Activated naive CD4-positive, alpha-beta T cell treated with Interleukin-2 at 50 U/mL for 16 hours (primary cell): ENCODE measurements around the gene RNF44.

Source experiments
- DNase-seq: peaks from one replicate; pipeline ENCODE4 v3.0.0-alpha.2; 2020

The RNF44 gene

DNA sequence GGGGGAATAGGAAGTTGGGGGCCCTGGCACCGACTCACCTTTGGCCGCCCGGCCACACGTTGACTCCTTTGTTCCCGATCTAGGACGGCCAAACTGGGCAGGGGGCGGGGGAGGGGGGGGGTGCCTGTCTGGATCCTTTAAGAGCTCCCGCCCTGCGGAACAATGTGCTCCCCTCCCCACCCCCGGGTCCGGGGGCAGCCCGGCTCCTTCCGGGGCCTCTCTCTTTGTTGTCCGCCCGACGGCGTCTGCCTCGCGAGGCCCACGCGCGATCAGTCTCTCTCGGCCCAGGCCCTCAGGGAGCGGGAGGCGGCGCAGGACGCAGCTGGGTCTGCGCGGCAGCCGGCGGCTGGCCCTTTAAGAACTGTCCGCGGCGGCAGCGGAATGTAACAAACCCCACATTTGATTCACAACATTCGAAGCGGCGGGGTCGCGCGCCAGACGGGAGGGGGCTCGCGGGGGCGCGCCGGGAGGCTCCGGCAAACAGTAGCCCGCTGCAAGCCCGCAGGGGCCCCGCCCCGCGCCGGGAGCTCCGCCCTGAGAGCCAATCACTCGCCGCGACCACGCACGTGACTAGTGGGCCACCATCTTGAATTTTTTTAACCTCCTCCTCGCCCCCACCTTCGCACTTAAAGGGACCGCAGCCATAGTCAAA is at the start of gene RNF44:
Gene RNF44 (minus strand): TSS at position 501 of the 652 bp plus-strand sequence. CDS start 4,930 bp downstream, outside the sequence.
- peak; percentile 98 for DNase-seq

DNA sequence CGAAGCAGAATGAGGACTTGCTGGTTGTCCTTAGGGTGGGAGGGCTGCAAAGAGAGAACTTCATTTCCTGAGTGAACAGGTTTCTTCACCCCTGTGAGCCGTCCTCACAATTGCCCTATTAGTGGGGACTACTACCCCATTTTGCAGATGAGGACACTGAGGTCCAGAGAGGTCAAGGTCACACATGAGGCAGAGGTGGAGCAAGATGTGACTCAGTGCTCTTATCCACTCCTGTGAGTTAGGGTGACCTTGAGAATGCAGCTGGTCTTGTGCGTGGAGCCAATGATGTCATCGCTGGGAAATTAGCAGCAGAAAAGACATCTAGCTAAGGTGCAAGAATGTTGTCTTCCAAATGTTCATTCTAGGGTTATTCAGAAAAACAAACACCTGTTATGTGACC is 45.9 kb upstream of the RNF44 start:
- DNase-seq: no peak

DNA sequence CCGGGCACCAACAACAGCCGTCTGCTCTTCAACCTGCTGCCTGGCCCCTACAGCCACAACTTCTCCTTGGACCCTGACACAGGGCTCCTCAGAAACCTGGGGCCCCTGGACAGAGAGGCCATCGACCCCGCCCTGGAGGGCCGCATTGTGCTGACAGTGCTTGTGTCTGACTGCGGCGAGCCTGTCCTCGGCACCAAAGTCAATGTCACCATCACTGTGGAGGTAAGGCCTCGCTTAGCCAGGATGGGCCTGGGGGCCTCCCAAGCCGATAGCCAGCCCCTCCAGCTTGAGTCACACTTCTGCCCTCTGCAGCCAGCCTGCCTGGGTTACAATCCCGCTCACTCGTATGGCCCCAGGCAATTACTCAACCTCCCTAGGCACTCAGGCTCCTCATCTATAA is 44.2 kb upstream of the RNF44 start:
- DNase-seq: no peak

DNA sequence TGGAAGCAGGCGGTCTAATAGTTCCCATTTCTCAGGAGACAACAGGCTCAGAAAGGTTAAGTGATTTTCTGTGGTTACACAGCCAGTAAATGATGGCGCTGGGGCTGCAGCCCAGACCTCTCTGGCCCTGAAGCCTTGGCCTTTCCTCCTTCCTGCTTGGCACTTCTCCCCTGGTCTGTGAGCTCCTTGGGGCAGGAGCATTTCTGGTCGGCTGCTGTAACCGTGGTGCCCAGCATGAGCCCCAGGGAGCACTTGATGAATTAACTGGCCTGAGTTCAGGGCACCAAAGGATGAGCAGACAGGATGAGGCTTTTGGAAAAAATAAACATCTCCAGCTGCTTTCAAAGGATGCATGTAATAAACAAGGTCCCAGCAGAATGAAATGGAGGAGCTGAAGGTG is 42.1 kb upstream of the RNF44 start:
- no peak for DNase-seq

DNA sequence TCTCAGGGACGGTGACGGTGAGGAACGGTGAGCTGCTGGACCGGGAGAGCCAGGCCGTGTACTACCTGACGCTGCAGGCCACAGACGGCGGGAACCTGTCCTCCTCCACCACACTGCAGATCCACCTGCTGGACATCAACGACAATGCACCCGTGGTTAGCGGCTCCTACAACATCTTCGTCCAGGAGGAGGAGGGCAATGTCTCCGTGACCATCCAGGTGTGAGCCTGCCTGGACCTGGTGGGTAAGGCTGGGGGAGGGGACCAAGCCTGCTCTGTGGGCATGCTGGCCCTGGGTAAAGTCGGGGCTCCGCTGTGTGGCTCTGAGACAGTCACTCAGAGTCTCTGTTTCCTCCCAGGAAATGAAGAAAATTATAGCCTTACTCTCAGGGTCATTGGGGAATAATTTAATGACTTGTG is 41.2 kb upstream of the RNF44 start:
- DNase-seq: peak; percentile 52

DNA sequence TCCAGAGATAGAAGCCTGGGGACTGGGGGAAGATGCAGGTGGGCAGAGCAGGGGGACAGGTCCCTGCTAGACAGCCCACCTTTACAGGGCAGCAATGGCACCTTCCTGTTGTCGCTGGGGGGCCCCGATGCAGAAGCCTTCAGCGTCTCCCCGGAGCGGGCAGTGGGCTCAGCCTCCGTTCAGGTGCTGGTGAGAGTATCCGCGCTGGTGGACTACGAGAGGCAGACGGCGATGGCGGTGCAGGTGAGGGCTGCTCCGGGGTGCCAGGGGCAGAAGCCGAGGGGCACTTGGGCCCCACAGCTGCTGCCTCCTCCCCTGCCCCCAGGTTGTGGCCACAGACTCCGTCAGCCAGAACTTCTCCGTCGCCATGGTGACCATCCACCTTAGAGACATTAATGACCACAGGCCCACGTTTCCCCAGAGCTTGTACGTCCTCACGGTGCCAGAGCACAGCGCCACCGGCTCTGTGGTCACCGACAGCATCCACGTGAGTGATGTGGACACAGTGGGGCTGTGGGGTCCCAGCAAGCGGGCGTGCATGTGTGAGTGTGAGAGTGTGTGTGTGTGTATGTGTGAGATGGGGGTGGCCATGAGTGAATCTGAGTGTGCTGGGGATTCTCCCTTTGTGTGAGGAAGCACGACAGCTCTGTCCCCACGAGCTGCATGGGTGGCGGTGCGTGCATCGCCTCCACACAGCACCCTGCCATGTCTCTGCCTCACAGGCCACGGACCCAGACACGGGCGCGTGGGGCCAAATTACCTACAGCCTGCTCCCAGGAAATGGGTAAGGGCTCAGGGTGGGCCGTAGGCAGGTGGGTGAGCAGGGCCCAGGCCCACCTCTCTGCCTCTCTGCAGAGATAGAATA is 40.3 kb upstream of the RNF44 start:
- no peak for DNase-seq

DNA sequence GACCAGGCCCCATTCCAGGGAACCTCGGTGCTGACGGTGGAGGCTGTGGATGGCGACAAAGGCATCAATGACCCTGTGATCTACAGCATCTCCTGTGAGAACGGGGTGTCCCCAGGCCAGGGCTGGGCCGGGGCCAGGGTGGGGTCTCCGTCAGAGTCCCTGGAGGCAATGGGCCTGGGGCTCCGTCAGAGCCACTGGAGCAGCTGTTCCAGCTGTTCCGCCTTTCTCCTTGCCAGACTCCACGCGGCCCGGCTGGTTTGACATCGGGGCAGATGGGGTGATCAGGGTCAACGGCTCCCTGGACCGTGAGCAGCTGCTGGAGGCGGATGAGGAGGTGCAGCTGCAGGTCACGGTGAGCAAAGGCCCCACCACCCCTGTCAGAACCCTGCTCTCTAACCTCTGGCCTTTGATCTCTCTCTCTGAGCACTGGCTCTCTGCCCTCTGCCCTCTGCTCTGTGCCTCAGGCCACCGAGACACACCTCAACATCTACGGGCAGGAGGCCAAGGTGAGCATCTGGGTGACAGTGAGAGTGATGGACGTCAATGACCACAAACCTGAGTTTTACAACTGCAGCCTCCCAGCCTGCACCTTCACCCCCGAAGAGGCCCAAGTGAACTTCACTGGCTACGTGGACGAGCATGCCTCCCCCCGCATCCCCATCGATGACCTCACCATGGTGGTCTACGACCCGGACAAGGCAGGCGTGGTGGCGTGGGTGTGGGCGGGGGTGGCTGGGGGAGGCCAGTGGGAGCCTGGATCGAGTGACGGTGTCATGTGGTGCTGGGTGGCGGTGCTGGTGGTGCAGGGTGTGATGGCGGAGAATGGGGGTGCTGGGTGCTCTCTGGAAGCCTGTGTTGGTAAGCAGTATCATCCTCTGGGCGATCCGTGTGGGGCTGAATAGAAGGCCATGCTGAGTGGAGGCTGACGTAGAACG is 38.6 kb upstream of the RNF44 start:
- DNase-seq: no peak

DNA sequence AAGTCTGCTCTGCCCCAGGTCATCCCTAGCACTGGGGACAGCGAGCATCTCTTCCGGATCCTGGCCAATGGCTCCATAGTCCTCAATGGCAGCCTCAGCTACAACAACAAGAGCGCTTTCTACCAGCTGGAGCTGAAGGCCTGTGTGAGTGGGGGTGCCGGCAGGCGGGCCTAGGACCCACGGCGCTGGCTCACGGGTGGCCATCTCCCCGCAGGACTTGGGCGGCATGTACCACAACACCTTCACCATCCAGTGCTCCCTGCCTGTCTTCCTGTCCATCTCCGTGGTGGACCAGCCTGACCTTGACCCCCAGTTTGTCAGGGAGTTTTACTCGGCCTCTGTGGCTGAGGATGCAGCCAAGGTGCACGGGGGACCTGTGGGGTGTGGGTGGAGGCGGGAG is 37.9 kb upstream of the RNF44 start:
- no peak for DNase-seq

DNA sequence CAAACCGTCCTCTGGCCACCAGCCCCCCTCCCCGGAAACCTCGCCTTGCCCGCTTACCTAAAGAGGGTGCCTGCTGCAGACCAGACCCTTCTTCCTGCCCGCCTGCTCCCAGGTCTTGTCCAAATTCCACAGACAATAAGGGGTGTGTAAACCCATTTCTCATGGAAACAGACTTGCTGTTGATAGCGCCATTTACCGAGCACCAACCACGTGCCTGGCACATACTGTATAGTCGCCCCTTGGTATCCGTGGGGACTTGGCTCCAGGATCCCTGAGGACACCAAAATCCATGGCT is 37.0 kb upstream of the RNF44 start:
- DNase-seq: no peak

DNA sequence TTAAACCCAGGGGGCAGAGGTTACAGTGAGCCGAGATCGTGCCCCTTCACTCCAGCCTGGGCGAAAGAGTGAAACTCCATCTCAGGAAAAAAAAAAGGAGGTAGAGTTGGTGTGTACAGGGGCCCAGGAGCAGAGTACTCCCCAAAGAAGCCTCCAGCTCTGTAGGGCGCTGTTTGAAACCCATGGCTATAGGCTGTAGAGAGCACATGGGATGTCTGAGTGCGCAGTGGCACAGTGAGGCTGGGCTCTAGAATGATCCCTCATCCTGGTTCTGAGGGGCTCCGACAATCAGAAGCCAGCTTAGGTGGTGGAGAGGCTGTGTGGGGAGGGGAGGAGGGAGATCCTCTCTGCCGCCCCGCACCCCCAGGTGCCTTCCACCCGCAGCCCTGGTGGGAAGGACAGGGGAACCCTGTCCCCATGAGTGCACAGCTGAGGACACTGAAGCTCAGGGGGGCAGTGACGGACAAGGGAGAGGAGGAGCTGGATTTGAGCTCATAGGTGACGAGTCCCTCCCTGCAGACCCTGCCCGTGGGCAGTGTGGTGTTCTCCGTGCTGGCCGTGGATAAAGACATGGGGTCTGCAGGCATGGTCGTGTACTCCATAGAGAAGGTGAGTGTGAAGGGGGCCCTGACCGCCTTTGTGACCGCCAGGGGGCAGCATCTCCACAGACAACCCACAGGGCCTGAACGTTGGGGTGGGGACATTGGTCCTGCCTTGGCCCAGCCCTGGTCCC is 36.5 kb upstream of the RNF44 start:
- peak; percentile 81 for DNase-seq

DNA sequence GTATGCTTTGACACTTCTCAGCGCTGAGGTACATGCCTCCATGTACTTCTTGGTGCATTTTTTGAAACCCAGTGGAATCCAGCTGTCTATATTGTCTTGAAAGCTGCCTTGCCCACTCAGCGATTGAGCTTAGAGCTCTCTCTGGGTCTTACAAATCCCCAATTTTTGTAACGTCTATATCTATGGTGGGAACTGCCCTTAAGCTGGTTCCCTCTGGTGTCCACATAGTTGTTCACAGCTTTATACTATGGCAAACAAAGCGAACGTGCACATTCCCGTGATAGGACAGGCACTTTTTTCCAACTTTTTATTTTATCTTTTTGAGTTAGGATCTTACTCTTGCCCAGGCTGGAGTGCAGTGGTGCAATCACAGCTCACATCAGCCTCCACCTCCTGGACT is 32.8 kb upstream of the RNF44 start:
- DNase-seq: no peak

DNA sequence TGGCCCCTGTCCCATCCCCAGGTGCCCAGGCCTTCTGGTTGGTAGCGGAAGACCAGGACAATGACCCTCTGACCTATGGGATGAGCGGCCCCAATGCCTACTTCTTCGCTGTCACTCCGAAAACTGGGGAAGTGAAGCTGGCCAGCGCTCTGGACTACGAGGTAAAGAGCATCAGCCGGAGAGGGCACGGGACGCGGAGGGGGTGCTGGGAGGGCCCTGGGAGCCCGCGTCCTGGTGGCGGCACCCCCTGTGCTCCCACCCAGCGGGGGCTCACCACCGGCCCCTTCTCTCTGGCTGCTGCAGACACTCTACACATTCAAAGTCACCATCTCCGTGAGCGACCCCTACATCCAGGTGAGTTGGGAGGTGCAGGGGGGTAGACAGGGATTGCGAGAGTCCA is 31.5 kb upstream of the RNF44 start:
- DNase-seq: no peak

DNA sequence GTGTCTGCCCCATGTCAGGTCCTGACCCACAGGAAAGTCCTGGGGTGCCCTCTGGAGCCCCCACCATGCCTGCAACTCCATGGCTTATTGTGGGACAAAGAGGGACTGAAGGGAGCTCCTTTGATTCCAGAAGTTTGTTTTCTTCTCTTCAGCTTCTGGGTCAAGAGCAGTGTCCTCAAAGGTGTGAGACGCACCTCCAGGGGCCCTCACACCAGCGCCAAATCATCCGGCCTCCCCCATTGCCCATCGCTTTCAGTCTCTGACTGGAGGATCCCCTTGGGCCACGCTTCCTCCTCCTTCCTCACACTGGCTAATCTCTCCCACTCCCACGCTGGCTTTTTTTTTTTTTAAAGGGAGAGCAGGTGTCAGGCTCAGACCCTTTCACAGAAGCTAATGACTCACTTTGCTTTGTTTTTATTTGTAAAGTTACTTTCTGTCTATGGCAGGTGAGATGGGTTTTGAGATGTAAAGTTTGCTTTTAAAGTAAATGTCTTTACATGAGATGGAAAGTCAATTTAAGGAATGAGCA is 28.6 kb upstream of the RNF44 start:
- DNase-seq: no peak

DNA sequence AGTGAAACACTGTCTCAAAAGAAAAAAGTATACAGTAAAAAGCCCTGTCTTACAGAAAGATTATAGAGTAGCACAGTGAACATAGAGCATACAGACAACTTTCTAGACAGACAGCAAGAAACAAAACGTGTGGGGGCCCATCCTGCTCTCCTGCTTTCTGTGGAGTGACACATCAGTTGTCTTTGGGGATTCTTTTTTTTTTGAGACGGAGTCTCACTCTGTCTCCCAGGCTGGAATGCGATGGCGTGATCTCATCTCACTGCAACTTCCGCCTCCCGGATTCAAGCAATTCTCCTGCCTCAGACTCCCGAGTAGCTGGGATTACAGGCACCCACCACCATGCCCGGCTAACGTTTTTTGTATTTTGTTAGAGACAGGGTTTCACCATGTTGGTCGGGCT is 26.8 kb upstream of the RNF44 start:
- DNase-seq: no peak

DNA sequence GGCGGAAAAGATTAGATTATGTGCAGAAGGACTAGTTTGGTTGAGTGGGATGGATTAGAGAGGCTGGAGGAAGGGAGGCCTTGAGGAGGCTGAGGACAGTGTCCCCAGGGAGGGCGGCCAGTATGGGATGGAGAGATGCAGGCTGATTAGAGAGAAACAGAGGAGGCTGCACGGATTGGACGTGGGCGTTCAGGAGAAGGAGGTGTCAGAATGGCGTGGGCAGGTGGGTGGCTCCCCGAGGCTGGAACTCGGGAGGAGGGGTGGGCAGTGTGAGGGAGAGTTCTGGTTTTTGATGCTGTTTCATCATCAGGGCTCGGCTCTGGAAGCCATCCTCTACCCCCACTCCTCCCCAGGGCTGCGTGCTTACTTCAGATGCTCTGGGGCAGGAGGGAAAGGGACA is 25.0 kb upstream of the RNF44 start:
- no peak for DNase-seq

DNA sequence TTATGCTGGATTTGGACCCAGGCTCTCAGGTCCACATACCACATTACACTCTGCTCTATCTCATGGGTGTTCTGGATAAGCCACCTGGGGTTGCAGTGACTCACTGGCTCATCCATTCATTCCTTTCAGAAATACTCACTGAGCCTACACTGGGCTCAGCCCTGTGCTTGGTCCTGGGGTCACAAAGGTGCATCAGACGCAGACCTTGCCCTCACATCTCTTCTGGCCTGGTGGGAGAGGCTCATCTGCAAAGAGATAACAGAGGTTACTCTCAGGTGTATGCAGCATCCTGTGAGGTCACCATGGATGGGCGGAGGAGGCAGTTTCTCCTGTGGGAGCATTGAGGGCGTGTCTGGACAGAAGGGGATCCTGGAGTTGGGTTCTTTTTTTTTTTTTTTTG is 24.1 kb upstream of the RNF44 start:
- no peak for DNase-seq

DNA sequence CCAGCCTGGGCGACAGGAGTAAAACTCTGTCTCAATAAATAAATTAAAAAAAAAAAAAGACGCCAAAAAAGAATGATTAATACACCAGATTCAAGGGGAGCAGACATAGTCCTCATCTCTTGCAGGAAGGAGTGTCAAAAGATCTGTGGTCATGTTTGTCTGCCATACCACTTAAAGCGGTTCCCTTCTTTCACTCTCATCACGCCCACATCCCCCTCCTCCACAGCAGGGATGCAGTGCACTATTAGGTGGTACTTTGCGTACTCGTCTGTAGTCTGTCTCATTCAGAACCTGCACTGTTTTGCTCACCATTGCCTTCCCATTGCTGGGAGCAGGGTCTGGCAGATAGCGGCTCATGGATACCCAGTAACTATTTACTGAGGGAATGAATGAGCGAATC is 23.2 kb upstream of the RNF44 start:
- peak; percentile 54 for DNase-seq

DNA sequence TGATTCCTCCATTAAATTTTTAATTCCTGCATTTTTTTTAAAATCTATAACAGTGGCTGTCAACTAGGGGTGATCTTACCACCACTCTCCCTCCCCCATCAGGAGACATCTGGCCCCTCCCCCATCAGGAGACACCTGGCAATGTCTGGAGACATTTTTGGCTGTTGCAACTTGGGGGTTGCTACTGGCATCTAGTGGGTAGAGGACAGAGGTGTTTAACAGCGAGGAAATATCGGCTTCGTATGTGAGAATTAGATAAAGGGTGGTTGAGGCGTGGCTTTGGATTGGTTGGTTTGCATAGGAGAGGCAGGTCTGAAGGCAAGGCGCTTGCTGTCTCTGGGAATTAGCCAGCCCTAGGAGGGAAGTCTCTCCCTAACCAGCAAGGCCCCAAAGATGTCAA is 22.5 kb upstream of the RNF44 start:
- no peak for DNase-seq

DNA sequence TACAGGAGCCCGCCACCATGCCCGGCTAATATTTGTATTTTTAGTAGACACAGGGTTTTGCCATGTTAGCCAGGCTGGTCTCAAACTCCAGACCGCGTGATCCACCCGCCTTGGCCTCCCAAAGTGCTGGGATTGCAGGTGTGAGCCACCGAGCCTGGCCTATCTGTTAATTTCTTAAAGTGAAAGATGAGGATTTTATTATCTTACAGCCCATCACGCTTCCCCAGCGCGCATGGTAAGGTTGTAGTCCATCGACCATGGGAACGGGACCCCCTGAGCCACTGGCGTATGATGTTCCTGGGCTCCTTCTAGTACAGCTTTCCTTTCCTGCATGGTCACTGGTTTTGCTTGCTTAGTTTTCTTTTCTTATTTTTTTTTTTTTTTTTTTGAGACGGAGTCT is 20.6 kb upstream of the RNF44 start:
- no peak for DNase-seq

DNA sequence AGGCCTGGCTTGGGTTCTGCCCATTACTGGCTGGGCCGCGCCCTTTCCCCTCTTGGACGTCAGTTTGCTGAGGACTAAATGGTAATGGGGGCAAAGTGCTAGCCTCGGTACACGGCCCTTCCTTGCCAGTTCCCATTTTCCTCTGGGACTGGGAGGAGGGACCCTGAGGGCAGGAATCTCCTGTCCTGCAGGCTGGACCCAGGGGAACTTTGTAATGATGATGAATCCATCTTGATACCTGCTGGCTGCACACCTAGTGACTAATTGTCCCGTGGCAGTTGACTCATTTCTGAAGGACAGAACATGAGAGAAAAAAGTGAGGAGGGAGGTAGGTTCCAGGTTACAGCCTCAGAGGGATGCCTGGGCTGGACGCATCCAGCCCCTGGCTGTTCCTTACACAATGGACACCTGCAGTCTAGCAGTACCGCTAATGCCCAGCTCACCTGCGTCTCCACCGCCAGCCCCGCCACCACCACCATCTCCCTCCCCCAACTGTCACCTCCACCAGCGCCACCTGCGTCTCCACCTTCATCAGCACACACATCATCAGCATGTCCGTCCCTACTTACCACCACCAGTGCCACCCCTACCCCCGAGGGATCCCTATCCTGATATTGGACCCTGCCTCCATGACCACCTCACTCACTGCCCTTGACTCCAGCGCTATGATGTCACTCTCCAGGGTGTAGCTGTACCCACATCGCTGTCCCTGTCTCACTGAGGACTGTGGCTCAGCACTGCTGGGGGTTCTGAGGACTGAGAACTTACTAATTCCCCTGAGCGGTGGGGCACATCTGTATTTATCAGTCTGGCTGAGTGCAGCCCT is 16.3 kb upstream of the RNF44 start:
- no peak for DNase-seq

DNA sequence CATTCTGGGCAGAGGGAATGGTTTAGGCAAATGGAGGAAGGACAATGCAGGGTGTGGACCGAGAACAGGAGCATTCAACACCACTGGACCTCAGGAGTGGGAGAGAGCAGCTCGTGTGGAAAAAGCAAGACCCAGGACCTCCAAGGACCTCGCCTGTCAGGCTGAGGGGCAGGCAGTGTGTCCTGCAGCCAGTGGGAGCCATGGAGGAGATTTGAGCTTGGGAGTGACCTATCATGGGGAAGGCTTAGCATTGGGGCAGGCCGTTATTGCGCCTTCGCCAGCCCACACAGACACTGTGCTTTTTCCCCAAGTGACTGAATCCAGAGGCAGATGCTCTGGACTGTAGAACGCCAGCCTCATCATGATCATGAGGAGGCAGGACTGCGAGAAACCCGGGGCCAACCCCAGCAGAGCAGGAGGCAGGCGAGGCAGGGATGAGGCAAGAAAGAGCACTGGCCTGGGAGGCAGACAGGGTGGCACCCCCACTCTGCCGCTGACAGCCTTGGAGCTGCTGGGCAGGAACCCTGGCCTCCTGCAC is 15.2 kb upstream of the RNF44 start:
- no peak for DNase-seq
